Keratinocyte (primary cell): ENCODE measurements around the gene MRTFB. TPM values are rescaled to one million over a fixed set of nuclear protein-coding genes. Genes with fewer than 3 reads are reported as not detected.

Source experiments
- DNase-seq: peaks from one replicate; pipeline ENCODE4 v3.0.0-alpha.2; 2011; ENCODE audit warnings: low read depth, missing footprints, low spot score
- FAIRE-seq: peaks from 2 replicates; lab custom pipeline; 2011; peaks lifted over from hg19 to GRCh38; lab: Jason Lieb, UNC
- H2AFZ ChIP-seq: 2 replicates; pipeline ENCODE4 v1.6.0; 2012; ENCODE audit warnings: low read length, control low read depth, inconsistent platforms; ENCODE audit not compliant: control insufficient read depth
- H3K27ac ChIP-seq: 2 replicates; pipeline ENCODE4 v1.5.1; 2011; ENCODE audit warnings: low read length; ENCODE audit not compliant: control insufficient read depth, insufficient read depth
- H3K27me3 ChIP-seq: 3 replicates; pipeline ENCODE4 v1.6.0; 2011; ENCODE audit warnings: low read length; ENCODE audit not compliant: control insufficient read depth, insufficient read depth; ENCODE audit errors: extremely low read depth
- H3K36me3 ChIP-seq, 2 experiments: 2 replicates in 1 of 2; 3 replicates in 1 of 2; pipeline ENCODE4 v1.5.1; 2011; ENCODE audit warnings: low read length in 2 of 2, mild to moderate bottlenecking in 1 of 2; ENCODE audit not compliant: control insufficient read depth in 2 of 2, insufficient read depth in 2 of 2; ENCODE audit errors: extremely low read depth in 1 of 2
- H3K4me1 ChIP-seq: 3 replicates; pipeline ENCODE4 v1.5.1; 2011; ENCODE audit warnings: low read length; ENCODE audit not compliant: control insufficient read depth, insufficient read depth; ENCODE audit errors: extremely low read depth
- H3K4me2 ChIP-seq: 3 replicates; pipeline ENCODE4 v1.6.0; 2011; ENCODE audit warnings: low read depth, low read length; ENCODE audit not compliant: control insufficient read depth, insufficient read depth; ENCODE audit errors: extremely low read depth
- H3K4me3 ChIP-seq, 3 experiments: fragments of 200-600 bp in 1 of 3; sonication (generic) in 1 of 3; 2 replicates in 2 of 3; 3 replicates in 1 of 3; pipeline ENCODE4 v1.5.1; 2011 to 2016; ENCODE audit warnings: low read length in 3 of 3, mild to moderate bottlenecking in 3 of 3, control low read depth in 2 of 3, inconsistent platforms in 1 of 3, low read depth in 1 of 3, mixed read lengths in 1 of 3, mixed run types in 1 of 3, moderate library complexity in 1 of 3; ENCODE audit not compliant: control insufficient read depth in 2 of 3, insufficient read depth in 2 of 3; ENCODE audit errors: extremely low read depth in 1 of 3
- H3K79me2 ChIP-seq: 2 replicates; pipeline ENCODE4 v1.6.0; 2012; ENCODE audit warnings: low read length; ENCODE audit not compliant: control insufficient read depth, insufficient read depth
- H3K9ac ChIP-seq: 3 replicates; pipeline ENCODE4 v1.6.0; 2011; ENCODE audit warnings: low read length; ENCODE audit not compliant: control insufficient read depth, insufficient read depth; ENCODE audit errors: extremely low read depth
- H3K9me1 ChIP-seq: 3 replicates; pipeline ENCODE4 v1.6.0; 2011; ENCODE audit warnings: low read length; ENCODE audit not compliant: control insufficient read depth, insufficient read depth; ENCODE audit errors: extremely low read depth
- H3K9me3 ChIP-seq: 2 replicates; pipeline ENCODE4 v1.5.1; 2012; ENCODE audit warnings: low read depth, low read length; ENCODE audit not compliant: control insufficient read depth
- H4K20me1 ChIP-seq: 3 replicates; pipeline ENCODE4 v1.6.0; 2011; ENCODE audit warnings: low read length; ENCODE audit not compliant: control insufficient read depth, insufficient read depth; ENCODE audit errors: extremely low read depth
- EZH2 ChIP-seq: IDR thresholded peaks from one replicate; pipeline ENCODE4 v1.6.1; 2012; ENCODE audit warnings: inconsistent platforms, mild to moderate bottlenecking, low read length, moderate library complexity
- dilution Hi-C: fragments of 300-500 bp; cut with MboI; formaldehyde crosslinking; loops from one replicate; pipeline ENCODE4 v1.7.0; 2020; ENCODE audit warnings: low sequenced_read_pairs; ENCODE audit not compliant: extremely low pct_ligation_motif_present
- polyA plus RNA-seq, 5 experiments: library from polyadenylated mRNA; depleted of rRNA in 3 of 5; stranded (reverse) in 3 of 5; stranded (forward) in 1 of 5; unstranded in 1 of 5; fragments of >200 nt; gene quantifications; 1 replicate in 1 of 5; 2 replicates in 3 of 5; 3 replicates in 1 of 5; pipeline versions ENCODE4 v1.2.1 to v1.2.3, GENCODE V29; 2011 to 2012; ENCODE audit warnings: missing spikeins in 2 of 5, low read depth in 1 of 5, low replicate concordance in 1 of 5
- TF ChIP-seq, protein P1 (sequence below), 3 experiments: IDR thresholded peaks in 1 of 3; conservative IDR thresholded peaks in 1 of 3; optimal IDR thresholded peaks in 1 of 3; 2 replicates in 2 of 3; 3 replicates in 1 of 3; pipeline versions ENCODE3 to v1.5.1; 2011; ENCODE audit warnings: low read length in 3 of 3, mild to moderate bottlenecking in 3 of 3, moderate library complexity in 2 of 3, control low read depth in 1 of 3, inconsistent platforms in 1 of 3; ENCODE audit not compliant: insufficient read depth in 2 of 3; ENCODE audit errors: extremely low read depth in 1 of 3

MRTFB gene
- polyA plus RNA-seq, 1 donor (not counting 4 experiments of a cell fraction or from before 2014, with no cell fraction given), result 12.1 TPM

DNA sequence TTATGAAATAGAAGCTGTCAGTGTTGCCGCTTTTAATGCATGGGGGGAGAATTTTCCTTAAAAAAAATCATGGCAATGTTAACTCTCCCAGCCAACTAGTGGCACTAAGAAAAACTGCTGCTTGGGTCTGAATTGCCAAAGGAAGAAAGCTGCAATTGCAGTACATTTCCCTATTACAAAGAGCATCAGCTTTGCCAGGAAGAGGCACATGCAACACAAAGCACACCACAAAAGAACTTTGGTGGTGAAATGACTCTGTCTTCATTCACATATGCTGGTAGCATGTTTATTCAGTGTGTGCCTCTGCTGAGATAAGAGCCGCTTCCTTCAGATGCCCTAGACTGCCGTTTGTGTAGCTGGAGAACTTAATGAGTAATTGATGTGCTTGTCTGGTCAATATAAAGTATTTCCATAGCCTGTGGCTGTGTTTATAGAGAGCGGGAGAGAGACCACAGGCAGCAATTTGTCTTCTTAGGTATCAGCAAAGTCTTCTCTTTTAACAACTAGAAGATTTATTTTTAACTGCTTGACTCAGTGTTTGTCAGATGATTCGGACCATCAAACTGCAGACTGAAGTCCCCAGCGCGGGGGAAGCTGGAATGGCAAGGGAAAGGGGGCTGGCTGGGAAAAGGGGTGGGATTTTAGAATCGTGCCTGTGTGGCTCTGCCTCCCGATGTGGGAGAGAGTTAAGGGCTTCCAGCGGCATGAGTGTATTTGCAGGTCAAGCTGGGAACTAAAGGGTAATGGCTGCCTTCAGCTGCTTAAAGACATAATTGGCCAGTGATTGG, 115.1 kb downstream of the MRTFB start:
- Histone ChIP-seq H3K9me1 (no peaks in the 10 kb centered on the region), H3K79me2 (no peaks in the 10 kb centered on the region), H3K4me2 (no peak overlapping the region), H3K27ac (no peak overlapping the region), H3K36me3 (no peaks in the 10 kb centered on the region), H3K4me3 (no peak overlapping the region), H2AFZ (no peak overlapping the region), H3K27me3 (no peaks in the 10 kb centered on the region), H3K9ac (no peak overlapping the region), H4K20me1 (no peaks in the 10 kb centered on the region), H3K9me3 (no peaks in the 10 kb centered on the region), H3K4me1 (peaks cover 6% of the 10 kb centered on the region)
- no peak for DNase-seq
- no peak for FAIRE-seq
- dilution Hi-C loops, result no loop called here
- TF ChIP-seq, protein P1, sequence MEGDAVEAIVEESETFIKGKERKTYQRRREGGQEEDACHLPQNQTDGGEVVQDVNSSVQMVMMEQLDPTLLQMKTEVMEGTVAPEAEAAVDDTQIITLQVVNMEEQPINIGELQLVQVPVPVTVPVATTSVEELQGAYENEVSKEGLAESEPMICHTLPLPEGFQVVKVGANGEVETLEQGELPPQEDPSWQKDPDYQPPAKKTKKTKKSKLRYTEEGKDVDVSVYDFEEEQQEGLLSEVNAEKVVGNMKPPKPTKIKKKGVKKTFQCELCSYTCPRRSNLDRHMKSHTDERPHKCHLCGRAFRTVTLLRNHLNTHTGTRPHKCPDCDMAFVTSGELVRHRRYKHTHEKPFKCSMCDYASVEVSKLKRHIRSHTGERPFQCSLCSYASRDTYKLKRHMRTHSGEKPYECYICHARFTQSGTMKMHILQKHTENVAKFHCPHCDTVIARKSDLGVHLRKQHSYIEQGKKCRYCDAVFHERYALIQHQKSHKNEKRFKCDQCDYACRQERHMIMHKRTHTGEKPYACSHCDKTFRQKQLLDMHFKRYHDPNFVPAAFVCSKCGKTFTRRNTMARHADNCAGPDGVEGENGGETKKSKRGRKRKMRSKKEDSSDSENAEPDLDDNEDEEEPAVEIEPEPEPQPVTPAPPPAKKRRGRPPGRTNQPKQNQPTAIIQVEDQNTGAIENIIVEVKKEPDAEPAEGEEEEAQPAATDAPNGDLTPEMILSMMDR (optimal IDR thresholded peaks at IDR 0.05 in 1 of 3, IDR thresholded peaks at IDR 0.05 in 1 of 3, conservative IDR thresholded peaks at IDR 0.05 in 1 of 3; ENCODE audit: extremely low read depth in 1 of 3, insufficient read depth in 2 of 3, low read length in 3 of 3), result peak in 2 of 3 experiments; percentile 27 to 28
- TF ChIP-seq EZH2, result no peak

DNA sequence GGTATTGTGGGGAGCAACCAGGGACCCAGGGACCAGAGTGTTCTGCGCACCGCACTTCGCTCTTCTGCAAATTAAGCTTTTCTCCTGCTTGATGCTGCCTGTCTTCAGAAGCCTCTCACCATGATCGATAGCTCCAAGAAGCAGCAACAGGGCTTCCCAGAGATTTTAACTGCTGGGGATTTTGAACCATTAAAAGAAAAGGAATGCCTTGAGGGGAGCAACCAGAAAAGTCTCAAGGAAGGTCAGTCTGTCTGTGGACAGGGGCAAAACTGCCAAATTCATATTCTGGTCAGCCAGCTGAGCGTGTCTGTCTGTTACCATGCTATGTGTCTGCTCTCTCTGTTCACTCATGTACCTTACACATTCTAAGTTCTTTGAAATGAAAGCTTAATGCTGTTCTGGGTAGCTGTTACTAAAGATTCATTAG, 115.7 kb downstream of the MRTFB start:
- FAIRE-seq (no peak), DNase-seq (no peak)
- no peaks in the 10 kb centered on the region for H3K4me1 ChIP-seq
- no peak overlapping the region for H3K27ac ChIP-seq
- H3K4me2 ChIP-seq, result no peak overlapping the region
- no peaks in the 10 kb centered on the region for H3K36me3 ChIP-seq
- dilution Hi-C loops, result no loop called here
- no peaks in the 10 kb centered on the region for H4K20me1 ChIP-seq
- H3K9ac ChIP-seq, result no peak overlapping the region
- TF ChIP-seq EZH2, result no peak
- TF ChIP-seq, protein P1 (optimal IDR thresholded peaks at IDR 0.05 in 1 of 3, IDR thresholded peaks at IDR 0.05 in 1 of 3, conservative IDR thresholded peaks at IDR 0.05 in 1 of 3; ENCODE audit: extremely low read depth in 1 of 3, insufficient read depth in 2 of 3, low read length in 3 of 3), result no peak
- no peaks in the 10 kb centered on the region for H3K9me1 ChIP-seq
- H2AFZ ChIP-seq, result no peak overlapping the region
- no peaks in the 10 kb centered on the region for H3K27me3 ChIP-seq
- H3K9me3 ChIP-seq, result no peaks in the 10 kb centered on the region
- no peaks in the 10 kb centered on the region for H3K79me2 ChIP-seq
- H3K4me3 ChIP-seq, result no peak overlapping the region
